Mucosa of gallbladder (tissue), 1 donor: Measurements from ENCODE around the gene GAK. TPM values are rescaled to one million over a fixed set of nuclear protein-coding genes. Genes with fewer than 3 reads are reported as not detected.
"Not testable (repeated sequence)": the region's sequence is repeated elsewhere in the genome, so short reads cannot be mapped to it uniquely, and the experiment has no call there.

ENCODE experiments used
- DNase-seq: peaks from one replicate; pipeline ENCODE4 v3.0.0-alpha.2; 2020; ENCODE audit warnings: low spot score
- total RNA-seq: library from RNA; stranded (reverse); gene quantifications from one replicate; pipeline ENCODE4 v1.2.1, GENCODE V29; 2021
- donor health status: DM: no; HTN: no; CAD: no.

The GAK gene
- total RNA-seq, 1 donor from 2014 or later: 151 TPM

GRCh38 chr4:952881-953573, 20.9 kb upstream of the GAK start:
- DNase-seq: no peak

GRCh38 chr4:951594-952468, 19.7 kb upstream of the GAK start:
- no peak for DNase-seq

GRCh38 chr4:951186-951585, 19.1 kb upstream of the GAK start:
- DNase-seq: no peak

DNA sequence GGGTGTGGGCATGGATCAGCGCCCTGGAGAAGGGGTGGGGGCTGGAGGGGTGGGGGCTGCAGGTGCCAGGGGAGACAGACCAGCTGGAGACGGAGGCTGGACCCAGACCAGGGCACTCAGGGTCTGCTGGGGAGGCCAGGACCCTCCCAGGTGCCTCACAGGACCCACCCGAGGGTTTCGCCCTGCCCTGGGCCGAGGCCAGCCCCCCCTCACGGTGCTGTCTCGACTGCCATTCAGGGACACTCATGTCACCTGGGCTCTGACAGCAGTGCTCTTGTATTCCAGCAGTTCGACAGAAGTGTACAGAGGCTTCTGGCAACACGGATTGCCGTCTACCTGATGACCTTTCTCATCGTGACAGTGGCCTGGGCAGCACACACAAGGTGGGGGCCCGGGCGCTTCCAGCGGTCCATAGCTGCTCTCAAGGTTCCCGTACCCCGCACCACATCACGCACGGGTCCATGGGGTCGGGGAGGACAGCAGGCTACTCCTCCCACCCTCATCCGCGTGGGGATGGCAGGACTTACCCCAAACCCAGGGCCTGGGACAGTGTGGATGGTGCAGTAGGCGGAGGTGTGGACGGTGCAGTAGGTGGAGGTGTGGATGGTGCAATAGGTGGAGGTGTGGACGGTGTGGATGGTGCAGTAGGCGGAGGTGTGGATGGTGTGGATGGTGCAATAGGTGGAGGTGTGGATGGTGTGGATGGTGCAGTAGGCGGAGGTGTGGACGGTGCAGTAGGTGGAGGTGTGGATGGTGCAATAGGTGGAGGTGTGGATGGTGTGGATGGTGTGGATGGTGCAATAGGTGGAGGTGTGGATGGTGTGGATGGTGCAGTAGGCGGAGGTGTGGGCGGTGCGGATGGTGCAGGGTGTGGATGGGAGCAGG, 18.3 kb upstream of the GAK start:
- DNase-seq: no peak

DNA sequence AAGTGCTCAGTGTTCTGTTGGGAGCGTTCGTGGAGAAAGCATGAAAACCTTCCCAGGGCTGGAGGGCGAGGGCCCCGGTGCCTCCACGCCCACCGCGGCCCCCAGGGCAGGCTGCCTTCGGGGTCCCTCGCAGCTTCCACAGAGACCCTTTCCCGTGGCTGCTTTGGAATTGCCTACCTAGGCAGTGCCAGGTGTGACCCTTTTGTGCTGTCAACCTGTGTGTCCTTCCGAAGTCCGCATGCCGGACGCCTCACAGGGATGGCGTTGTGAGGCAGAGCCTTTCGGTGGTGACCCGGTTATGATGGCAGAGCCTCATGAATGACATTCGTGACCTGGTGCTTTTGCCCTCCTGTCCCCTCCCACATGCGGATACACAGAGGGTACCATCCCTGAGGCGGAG, 17.5 kb upstream of the GAK start:
- no peak for DNase-seq

GRCh38 chr4:948936-949300, 16.8 kb upstream of the GAK start:
- no peak for DNase-seq

- DNase-seq: no peak
These were observed 16.2 kb upstream of the GAK start for GRCh38 chr4:948101-948935.

DNA sequence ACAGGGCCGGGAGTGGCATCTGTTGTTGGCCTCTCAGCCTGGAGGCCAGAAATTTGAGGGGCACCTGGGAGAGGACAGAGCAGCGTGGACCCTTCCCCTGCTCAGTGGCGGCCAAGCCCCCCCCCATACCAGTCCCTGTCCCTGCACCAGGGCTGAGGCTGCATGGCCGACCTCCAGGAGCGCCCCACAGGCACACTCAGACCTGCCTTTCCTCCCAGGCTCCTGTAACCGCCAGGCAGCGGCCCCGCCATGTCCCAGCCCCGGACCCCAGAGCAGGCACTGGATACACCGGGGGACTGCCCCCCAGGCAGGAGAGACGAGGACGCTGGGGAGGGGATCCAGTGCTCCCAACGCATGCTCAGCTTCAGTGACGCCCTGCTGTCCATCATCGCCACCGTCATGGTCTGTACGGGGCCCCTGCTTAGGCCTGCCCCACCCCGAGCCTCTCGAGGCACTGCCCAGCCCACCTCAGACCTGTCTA, 15.4 kb upstream of the GAK start:
- DNase-seq: no peak

- DNase-seq: no peak
These were observed 14.7 kb upstream of the GAK start for GRCh38 chr4:946517-947471.

DNA sequence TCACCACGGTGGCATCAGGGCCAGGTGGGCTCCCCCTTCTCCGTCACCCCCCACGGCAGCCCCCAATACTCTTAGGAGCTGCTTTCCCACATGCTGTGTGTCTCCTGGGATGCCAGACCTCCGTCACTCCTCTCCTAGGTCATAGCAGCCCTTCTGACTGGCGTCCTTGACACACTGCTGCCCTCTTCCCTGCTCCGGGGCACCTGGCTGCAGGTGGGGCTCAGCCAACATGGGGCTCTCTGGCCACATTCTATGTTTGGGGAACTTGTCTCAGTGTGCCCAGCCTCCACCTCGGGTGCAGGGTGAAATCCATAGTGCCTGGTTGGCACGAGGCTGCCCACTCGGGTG, 14.0 kb upstream of the GAK start:
- DNase-seq: no peak

- DNase-seq: no peak
These were observed 13.4 kb upstream of the GAK start for GRCh38 chr4:945274-946102.

GRCh38 chr4:939508-939907, 7.4 kb upstream of the GAK start:
- DNase-seq: not testable (repeated sequence)

GRCh38 chr4:932713-933070, 576 bp upstream of the GAK start:
- no peak for DNase-seq

DNA sequence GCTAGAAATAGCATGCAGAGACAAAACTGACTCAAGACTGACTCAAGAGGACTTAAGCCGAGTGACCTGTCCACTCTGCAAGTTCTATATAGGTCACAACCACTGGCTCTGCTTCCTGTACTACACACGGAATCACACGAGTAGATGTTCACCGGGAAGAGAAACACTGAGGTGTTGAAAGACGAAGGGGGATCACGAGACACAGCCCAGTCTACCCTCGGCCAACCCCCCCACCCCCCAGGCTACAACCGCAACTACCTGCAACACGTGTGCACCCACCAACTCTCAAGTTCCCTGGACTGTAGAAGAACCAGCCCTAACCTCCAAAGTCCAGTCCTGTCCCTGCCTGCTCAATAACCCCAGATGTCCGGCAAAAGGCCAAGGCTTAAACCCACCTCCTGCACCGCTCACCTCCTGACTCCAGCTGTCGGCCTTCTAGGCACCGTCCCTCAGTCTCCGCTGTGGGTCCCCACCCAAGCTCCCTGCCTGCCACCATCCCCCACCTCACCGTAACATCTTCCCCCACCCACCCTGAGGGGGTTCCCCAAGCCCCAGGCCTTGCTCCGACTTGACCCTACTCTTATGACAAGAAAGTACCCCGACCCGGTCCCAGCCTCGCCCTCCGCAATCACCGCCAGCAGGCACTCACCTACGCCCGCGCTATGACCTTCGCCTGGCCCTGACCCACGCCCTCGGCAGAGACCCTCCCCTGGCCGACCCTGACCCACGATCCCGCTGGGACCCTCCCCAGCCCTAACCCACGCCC, 739 bp downstream of the GAK start:
- no peak for DNase-seq

DNA sequence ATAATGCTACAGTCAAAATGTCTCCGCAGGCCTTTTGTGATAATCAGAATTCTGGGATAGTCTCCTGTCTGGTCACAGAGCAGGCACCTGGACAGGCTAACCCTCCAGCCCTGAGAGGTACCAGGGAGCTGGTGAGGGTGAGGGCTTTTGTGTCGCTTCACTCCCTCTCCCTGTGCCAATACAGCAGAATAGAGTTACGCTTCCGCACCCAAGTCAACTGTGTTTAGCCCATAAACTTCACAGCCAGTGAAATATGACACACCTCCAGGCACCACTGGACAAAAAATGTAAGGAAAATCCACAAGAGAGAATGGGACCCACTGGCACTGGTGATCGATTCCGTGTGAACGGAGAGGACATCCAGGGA, 1.3 kb downstream of the GAK start:
- DNase-seq: no peak

- no peak for DNase-seq
These were observed 2.0 kb downstream of the GAK start for GRCh38 chr4:930028-930551.

- DNase-seq: no peak
These were observed 2.9 kb downstream of the GAK start for GRCh38 chr4:929096-929765.

DNA sequence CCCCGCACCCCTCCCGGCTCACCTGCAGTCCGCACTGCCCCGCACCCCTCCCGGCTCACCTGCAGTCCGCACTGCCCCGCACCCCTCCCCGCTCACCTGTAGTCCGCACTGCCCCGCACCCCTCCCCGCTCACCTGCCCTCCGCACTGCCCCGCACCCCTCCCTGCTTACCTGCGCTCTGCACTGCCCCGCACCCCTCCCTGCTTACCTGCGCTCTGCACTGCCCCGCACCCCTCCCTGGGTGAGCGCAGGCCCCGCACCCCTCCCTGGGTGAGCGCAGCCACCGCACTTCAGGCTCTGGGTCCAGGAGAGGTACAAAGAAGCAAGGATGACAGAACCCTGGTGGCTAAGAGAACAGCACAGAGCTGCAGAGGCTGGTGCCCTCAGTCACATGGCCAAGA, 4.5 kb downstream of the GAK start:
- DNase-seq: not testable (repeated sequence)
